Brain microvascular endothelial cell (primary cell): ENCODE data around the gene PAQR4.

Source experiments
- DNase-seq: peaks from one replicate; pipeline ENCODE4 v3.0.0-alpha.2; 2020
- H3K27ac ChIP-seq: fragments of 250-450 bp; sonication (Bioruptor Pico); 2 replicates; pipeline ENCODE4 v1.5.1; 2020; ENCODE audit warnings: mild to moderate bottlenecking, moderate library complexity
- H3K27me3 ChIP-seq: fragments of 250-450 bp; sonication (Bioruptor Pico); replicated peaks from 2 replicates; pipeline ENCODE4 v1.5.1; 2020; ENCODE audit warnings: mild to moderate bottlenecking
- H3K36me3 ChIP-seq: fragments of 250-450 bp; sonication (Bioruptor Pico); replicated peaks from 2 replicates; pipeline ENCODE4 v1.5.1; 2020; ENCODE audit warnings: mild to moderate bottlenecking
- H3K4me3 ChIP-seq: 2 replicates; pipeline ENCODE4 v1.5.1; 2011; ENCODE audit warnings: low read depth, mild to moderate bottlenecking, control low read depth, low read length, moderate library complexity
- CTCF ChIP-seq: IDR thresholded peaks from 2 replicates; pipeline ENCODE4 v1.5.1; 2011; ENCODE audit warnings: low read depth, mild to moderate bottlenecking, moderate library complexity, low read length, control low read depth, inconsistent platforms; ENCODE audit errors: missing control alignments
- in situ Hi-C: cut with HindIII; loops from 2 replicates; pipeline ENCODE4 v1.10.0; 2017; ENCODE audit warnings: low sequenced_read_pairs, low pct_ligation_motif_present

Gene PAQR4

GRCh38 chr16:2966808-2967191 is 2.3 kb upstream of the PAQR4 start:
- in situ Hi-C loops = no loop called here
- H3K4me3 ChIP-seq = no peak overlapping the region

GRCh38 chr16:2967211-2967631 is 1.9 kb upstream of the PAQR4 start:
- no peak for TF ChIP-seq CTCF
- H3K27ac ChIP-seq = no peak overlapping the region
- no peaks in the 10 kb centered on the region for H3K36me3 ChIP-seq
- peaks cover 52% of the 10 kb centered on the region for H3K27me3 ChIP-seq
- no peak overlapping the region for H3K4me3 ChIP-seq
- no peak for DNase-seq
- in situ Hi-C loops = no loop called here

More at GRCh38 chr16:2966808-2967191, 2.3 kb upstream of the PAQR4 start:
- Histone ChIP-seq H3K27me3 (peaks cover 52% of the 10 kb centered on the region), H3K36me3 (no peaks in the 10 kb centered on the region), H3K27ac (no peak overlapping the region)
- TF ChIP-seq CTCF = no peak
- DNase-seq = no peak

- TF ChIP-seq CTCF = no peak
- no peaks in the 10 kb centered on the region for H3K36me3 ChIP-seq
- in situ Hi-C loops = no loop called here
Measured at GRCh38 chr16:2967721-2968161, 1.4 kb upstream of the PAQR4 start.

GRCh38 chr16:2968368-2968737 is 795 bp upstream of the PAQR4 start:
- no peak for TF ChIP-seq CTCF

More at GRCh38 chr16:2967721-2968161, 1.4 kb upstream of the PAQR4 start:
- H3K4me3 ChIP-seq = no peak overlapping the region
- DNase-seq = no peak
- no peak overlapping the region for H3K27ac ChIP-seq
- H3K27me3 ChIP-seq = peaks cover 47% of the 10 kb centered on the region

DNA sequence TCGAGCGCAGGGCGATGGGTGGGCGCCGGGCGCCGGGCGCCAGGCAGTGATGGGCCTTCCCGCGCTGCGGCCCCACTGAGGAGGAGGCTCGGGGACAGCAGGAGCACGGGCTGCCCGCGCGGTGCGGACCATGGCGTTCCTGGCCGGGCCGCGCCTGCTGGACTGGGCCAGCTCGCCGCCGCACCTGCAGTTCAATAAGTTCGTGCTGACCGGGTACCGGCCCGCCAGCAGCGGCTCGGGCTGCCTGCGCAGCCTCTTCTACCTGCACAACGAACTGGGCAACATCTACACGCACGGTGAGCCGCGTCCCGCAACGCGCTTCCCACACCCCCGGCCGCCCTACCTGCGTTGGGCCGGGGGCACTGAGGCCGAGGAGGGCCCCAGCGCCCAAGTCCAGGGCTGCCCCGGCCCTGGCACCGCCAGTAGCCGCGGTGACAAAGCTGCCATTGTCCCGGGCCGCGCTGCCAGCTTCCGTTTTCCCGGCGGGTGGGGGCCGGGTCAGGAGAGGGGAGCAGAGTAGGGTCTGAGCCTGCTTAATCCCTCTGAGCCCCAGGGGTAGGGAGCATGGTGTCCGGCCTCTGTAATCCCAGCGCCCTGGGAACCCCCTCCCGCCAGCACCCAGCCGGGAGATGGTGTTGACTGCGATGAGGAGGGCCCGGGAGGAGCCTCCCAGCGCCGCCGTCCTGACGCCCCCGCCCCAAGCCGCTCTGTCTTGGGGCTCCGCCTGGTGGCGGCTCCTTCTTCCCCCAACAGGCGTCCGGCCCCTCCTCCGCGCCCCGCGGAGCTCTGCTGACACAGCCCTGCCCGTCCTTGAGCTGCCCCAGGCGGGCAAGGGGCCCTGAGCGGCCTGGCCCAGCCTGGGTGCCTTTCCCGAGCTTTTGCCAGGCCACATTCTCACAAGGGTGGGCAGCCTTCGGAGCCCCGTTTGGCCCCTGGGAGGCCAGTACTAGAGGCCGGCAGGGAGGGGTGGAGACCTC is 685 bp downstream of the PAQR4 start:
- DNase-seq = peak; percentile 7
- no peaks in the 10 kb centered on the region for H3K36me3 ChIP-seq
- in situ Hi-C loops = no loop called here
- peaks cover 26% of the 10 kb centered on the region for H3K27me3 ChIP-seq
- TF ChIP-seq CTCF = peak; percentile 63
- no peak overlapping the region for H3K27ac ChIP-seq
- peak overlapping the region; percentile 51 for H3K4me3 ChIP-seq

More at GRCh38 chr16:2968368-2968737, 795 bp upstream of the PAQR4 start:
- H3K27me3 ChIP-seq = peaks cover 41% of the 10 kb centered on the region
- H3K27ac ChIP-seq = no peak overlapping the region
- in situ Hi-C loops = no loop called here
- H3K36me3 ChIP-seq = no peaks in the 10 kb centered on the region
- no peak for DNase-seq
- H3K4me3 ChIP-seq = no peak overlapping the region
